Hepatocyte (in vitro differentiated cells): ENCODE results near the gene SLC2A4. TPM values are rescaled to one million over a fixed set of nuclear protein-coding genes. Genes with fewer than 3 reads are reported as not detected.

Experiments used
- DNase-seq: peaks from one replicate; pipeline ENCODE4 v3.0.0-alpha.2; 2016; ENCODE audit warnings: low spot score
- H2AFZ ChIP-seq: fragments of 200-600 bp; sonication (generic); 2 replicates; pipeline ENCODE4 v1.6.0; 2016; ENCODE audit warnings: antibody characterized with exemption, mild to moderate bottlenecking
- H3K27ac ChIP-seq: fragments of 200-600 bp; sonication (generic); 2 replicates; pipeline ENCODE4 v1.5.1; 2016; ENCODE audit warnings: mild to moderate bottlenecking
- H3K27me3 ChIP-seq: fragments of 200-600 bp; sonication (generic); 2 replicates; pipeline ENCODE4 v1.6.1; 2016
- H3K36me3 ChIP-seq: fragments of 200-600 bp; sonication (generic); replicated peaks from 2 replicates; pipeline ENCODE4 v1.5.1; 2016; ENCODE audit warnings: low read depth; ENCODE audit not compliant: insufficient read depth
- H3K4me1 ChIP-seq: fragments of 200-600 bp; sonication (generic); 2 replicates; pipeline ENCODE4 v1.5.1; 2016; ENCODE audit warnings: mild to moderate bottlenecking, moderate library complexity; ENCODE audit not compliant: insufficient read depth
- H3K4me2 ChIP-seq: fragments of 200-600 bp; sonication (generic); 2 replicates; pipeline ENCODE4 v1.6.0; 2016
- H3K4me3 ChIP-seq: fragments of 200-600 bp; sonication (generic); 2 replicates; pipeline ENCODE4 v1.5.1; 2016; ENCODE audit warnings: mild to moderate bottlenecking
- H3K79me2 ChIP-seq: fragments of 200-600 bp; sonication (generic); 2 replicates; pipeline ENCODE4 v1.6.0; 2017; ENCODE audit warnings: mild to moderate bottlenecking
- H3K9me2 ChIP-seq: fragments of 200-600 bp; sonication (generic); replicated peaks from 2 replicates; pipeline ENCODE4 v1.6.0; 2017; ENCODE audit warnings: mild to moderate bottlenecking; ENCODE audit not compliant: insufficient read depth
- H3K9me3 ChIP-seq: fragments of 200-600 bp; sonication (generic); 2 replicates; pipeline ENCODE4 v1.5.1; 2016; ENCODE audit warnings: low read depth, mild to moderate bottlenecking
- H4K20me1 ChIP-seq: fragments of 200-600 bp; sonication (generic); 2 replicates; pipeline ENCODE4 v1.6.0; 2016; ENCODE audit warnings: mild to moderate bottlenecking; ENCODE audit not compliant: insufficient read depth, poor library complexity, severe bottlenecking
- CTCF ChIP-seq: fragments of 200-600 bp; sonication (generic); IDR thresholded peaks from 2 replicates; pipeline ENCODE4 v1.5.1; 2016; ENCODE audit warnings: antibody characterized with exemption, mild to moderate bottlenecking; ENCODE audit not compliant: poor library complexity
- EZH2 ChIP-seq: fragments of 200-600 bp; sonication (generic); IDR thresholded peaks from 2 replicates; pipeline ENCODE4 v1.6.1; 2016; ENCODE audit warnings: antibody characterized with exemption, mild to moderate bottlenecking, borderline replicate concordance
- EZH2phosphoT487 ChIP-seq: fragments of 200-600 bp; sonication (generic); IDR thresholded peaks from one replicate; pipeline ENCODE4 v1.6.1; 2018; ENCODE audit warnings: antibody characterized with exemption, mild to moderate bottlenecking, low read depth, moderate library complexity; ENCODE audit not compliant: unreplicated experiment, severe bottlenecking
- WGBS: methylation state at CpG from one replicate; pipeline ENCODE4 v1.1.6; 2016; ENCODE audit warnings: low lambda C conversion rate; ENCODE audit errors: missing lambda C conversion rate; 5-methylcytosine and 5-hydroxymethylcytosine counted together
- polyA plus RNA-seq: library from polyadenylated mRNA; unstranded; fragments of >200 nt; fragmentation: Nextera tagmentation; extraction: Ambion mirVana; gene quantifications from 2 replicates; pipeline ENCODE4 v1.2.1, GENCODE V29; 2016
- total RNA-seq: library from RNA; depleted of rRNA; stranded (reverse); fragments of >200 nt; gene quantifications from 2 replicates; pipeline ENCODE4 v1.2.3, GENCODE V29; 2014

SLC2A4 gene
- total and polyA plus RNA-seq, 2 experiments from 2014 or later, result 0.42 to 1.6 TPM

DNA sequence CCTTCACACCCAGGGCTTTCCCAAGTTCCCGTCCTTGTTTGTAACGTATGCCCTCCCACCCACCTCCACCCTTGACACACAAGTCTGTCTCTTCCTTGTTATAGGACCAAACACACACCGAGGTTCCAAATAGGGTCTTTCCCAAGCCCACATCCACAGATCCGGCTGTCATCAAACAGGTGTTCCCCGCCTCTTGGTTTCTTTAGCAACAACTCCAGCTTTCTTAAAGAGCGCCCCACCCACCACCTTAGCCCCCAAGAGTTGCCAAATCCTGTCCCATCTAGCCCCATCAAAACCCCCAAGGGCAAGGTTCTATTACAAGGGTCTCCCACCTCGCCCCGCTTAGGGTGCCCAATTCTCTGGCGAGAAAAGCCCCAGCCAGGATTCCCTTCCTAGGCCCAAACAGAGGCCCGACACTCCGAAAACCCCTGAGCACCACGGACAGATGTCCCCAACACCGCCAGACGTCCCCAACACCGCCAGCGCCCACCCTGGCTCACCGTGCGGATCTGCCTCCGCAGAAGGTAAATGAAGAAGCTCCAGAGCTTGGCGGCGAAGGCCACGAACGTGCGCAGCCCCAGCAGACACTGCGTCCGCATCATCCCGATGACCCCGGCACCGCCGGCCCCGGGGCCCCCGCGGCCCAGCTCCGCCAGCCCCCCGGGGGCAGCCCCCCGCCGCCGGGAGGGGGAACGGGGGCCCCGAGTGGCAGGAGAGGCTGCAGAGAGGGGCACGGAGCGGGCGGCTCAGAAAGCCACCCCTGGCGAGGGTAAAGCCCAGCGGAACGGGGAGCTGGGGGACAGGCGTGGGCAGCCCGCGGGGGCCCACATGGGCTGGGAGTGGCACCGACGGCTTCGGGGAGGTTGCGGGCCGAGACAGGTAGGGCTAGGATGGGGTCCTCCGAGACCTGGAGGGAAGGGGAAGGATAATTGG, 30.6 kb upstream of the SLC2A4 start:
- TF ChIP-seq CTCF, result no peak
- no peak for TF ChIP-seq EZH2
- TF ChIP-seq EZH2phosphoT487, result no peak
- Histone ChIP-seq H3K79me2 (peaks cover 87% of the 10 kb centered on the region), H3K4me1 (peaks cover 15% of the 10 kb centered on the region), H4K20me1 (peaks cover 7% of the 10 kb centered on the region), H3K27me3 (no peaks in the 10 kb centered on the region), H2AFZ (peak overlapping the region; percentile 94), H3K36me3 (no peaks in the 10 kb centered on the region), H3K27ac (peak overlapping the region; percentile 94), H3K9me2 (no peaks in the 10 kb centered on the region), H3K4me2 (peak overlapping the region; percentile 92), H3K4me3 (peak overlapping the region; percentile 91), H3K9me3 (no peaks in the 10 kb centered on the region)
- DNase-seq, result peak; percentile 35
- under 1% methylated on average over 26 of the region's 55 CpGs for WGBS

DNA sequence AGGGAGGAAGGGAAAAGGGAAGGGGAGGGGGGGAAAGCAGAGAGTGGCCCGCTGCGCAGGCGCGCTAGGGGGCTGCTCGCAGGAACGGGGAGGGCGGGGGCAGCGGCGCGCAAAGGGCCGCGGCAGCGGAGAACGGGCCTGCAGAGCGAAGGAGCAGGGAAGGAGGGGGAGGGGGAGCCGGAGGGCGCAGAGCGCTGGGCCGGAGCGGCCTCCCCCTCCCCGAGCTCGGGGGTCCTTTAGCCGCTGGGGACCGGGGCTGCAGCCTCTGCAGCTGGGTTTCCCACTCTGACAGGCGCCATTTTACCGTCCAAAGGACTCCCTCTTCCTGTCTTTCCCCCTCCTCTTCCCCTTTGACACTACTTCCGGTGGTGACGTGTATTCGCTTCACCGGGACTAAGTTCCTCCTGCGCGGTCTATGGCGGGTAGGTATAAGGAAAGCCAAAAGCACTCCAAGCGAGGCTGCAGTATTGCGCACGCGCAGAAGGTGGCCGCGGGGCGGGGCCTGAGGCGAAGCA, 29.8 kb upstream of the SLC2A4 start, which contains the start of gene CTDNEP1:
TSS of gene CTDNEP1 (minus strand) at position 74 of the 515 bp plus-strand sequence. CDS start 438 bp downstream, outside the sequence.
- Histone ChIP-seq H3K4me2 (peak within 1 kb of the TSS; percentile 92), H3K4me3 (peak within 1 kb of the TSS; percentile 91), H3K27me3 (no peaks in the 10 kb centered on the region), H3K27ac (peak within 1 kb of the TSS; percentile 98), H3K9me2 (no peaks in the 10 kb centered on the region), H4K20me1 (peaks cover 7% of the 10 kb centered on the region), H3K9me3 (no peaks in the 10 kb centered on the region), H3K79me2 (peaks cover 86% of the 10 kb centered on the region), H3K36me3 (no peaks in the 10 kb centered on the region), H2AFZ (peak within 1 kb of the TSS; percentile 94), H3K4me1 (peaks cover 15% of the 10 kb centered on the region)
- under 1% methylated on average over 18 of the region's 41 CpGs for WGBS
- DNase-seq, result peak; percentile 99
- TF ChIP-seq EZH2, result no peak
- no peak for TF ChIP-seq EZH2phosphoT487
- TF ChIP-seq CTCF, result no peak

- Histone ChIP-seq H3K9me3 (no peaks in the 10 kb centered on the region), H2AFZ (peak within 1 kb of the TSS; percentile 94), H3K9me2 (no peaks in the 10 kb centered on the region), H3K4me1 (peaks cover 15% of the 10 kb centered on the region), H3K27ac (peak within 1 kb of the TSS; percentile 98), H4K20me1 (peaks cover 7% of the 10 kb centered on the region), H3K36me3 (no peaks in the 10 kb centered on the region), H3K27me3 (no peaks in the 10 kb centered on the region), H3K4me3 (peak within 1 kb of the TSS; percentile 91), H3K4me2 (peak within 1 kb of the TSS; percentile 92), H3K79me2 (peaks cover 86% of the 10 kb centered on the region)
- WGBS, result 3% methylated on average over 38 of the region's 55 CpGs
- TF ChIP-seq EZH2 (no peak), CTCF (peak; percentile 46)
- DNase-seq, result peak; percentile 95
Measured at GRCh38 chr17:7252176-7253043, 29.1 kb upstream of the SLC2A4 start, which contains the start of gene ELP5. TSS of gene ELP5 (plus strand) at chr17:7252215. CDS start at chr17:7252551, 336 bp downstream.
